Measurements from ENCODE around the gene DIDO1.

DIDO1 gene

GRCh38 chr20:62834967-62835730, 91.2 kb downstream of the DIDO1 start:
- no peak for DNase-seq (ENCODE audit: low spot score)

GRCh38 chr20:62832951-62833391, 93.3 kb downstream of the DIDO1 start:
- DNase-seq (ENCODE audit: low spot score), result no peak

- no peak for DNase-seq (ENCODE audit: low spot score)
Measured at GRCh38 chr20:62832212-62832922, 93.9 kb downstream of the DIDO1 start.

- no peak for DNase-seq (ENCODE audit: low spot score)
Measured at GRCh38 chr20:62831854-62832211, 94.5 kb downstream of the DIDO1 start.

GRCh38 chr20:62831361-62831788, 94.9 kb downstream of the DIDO1 start:
- DNase-seq (ENCODE audit: low spot score), result no peak

GRCh38 chr20:62830821-62831220, 95.5 kb downstream of the DIDO1 start:
- no peak for DNase-seq (ENCODE audit: low spot score)

- no peak for DNase-seq (ENCODE audit: low spot score)
Measured at GRCh38 chr20:62830251-62830650, 96.1 kb downstream of the DIDO1 start.

- no peak for DNase-seq (ENCODE audit: low spot score)
Measured at GRCh38 chr20:62829231-62830230, 96.8 kb downstream of the DIDO1 start.

- no peak for DNase-seq (ENCODE audit: low spot score)
Measured at GRCh38 chr20:62828511-62829230, 97.6 kb downstream of the DIDO1 start.

- no peak for DNase-seq (ENCODE audit: low spot score)
Measured at GRCh38 chr20:62828051-62828450, 98.3 kb downstream of the DIDO1 start.

Measured in CD4-positive, alpha-beta T cell treated with Interleukin-6 at 100 ng/mL for 8 hours (primary cell).